OCI-LY1 (cell line): ENCODE data around the gene SYT14.
"Not testable (repeated sequence)": the region's sequence is repeated elsewhere in the genome, so short reads cannot be mapped to it uniquely, and the experiment has no call there.

Experiments
- H2AFZ ChIP-seq: fragments of 200-600 bp; sonication (generic), shearing (Covaris generic); 2 replicates; pipeline ENCODE4 v1.6.0; 2014; ENCODE audit warnings: antibody characterized with exemption, mild to moderate bottlenecking, low read length
- H3F3A ChIP-seq: fragments of 200-600 bp; sonication (generic), shearing (Covaris generic); 2 replicates; pipeline ENCODE4 v1.6.0; 2014; ENCODE audit warnings: mild to moderate bottlenecking, antibody characterized with exemption, low read length, moderate library complexity; ENCODE audit not compliant: insufficient read depth
- H3K27ac ChIP-seq: fragments of 200-600 bp; sonication (generic); 2 replicates; pipeline ENCODE4 v1.5.1; 2014; ENCODE audit warnings: low read length, mixed run types, mild to moderate bottlenecking, low read depth; ENCODE audit not compliant: poor library complexity, severe bottlenecking
- H3K27me3 ChIP-seq: fragments of 200-600 bp; sonication (generic); 2 replicates; pipeline ENCODE4 v1.6.0; 2014; ENCODE audit warnings: antibody characterized with exemption, mild to moderate bottlenecking, low read length, moderate library complexity; ENCODE audit not compliant: insufficient read depth
- H3K36me3 ChIP-seq: fragments of 200-600 bp; sonication (generic); 2 replicates; pipeline ENCODE4 v1.6.1; 2014; ENCODE audit warnings: mild to moderate bottlenecking, antibody characterized with exemption, low read length, moderate library complexity, mixed read lengths; ENCODE audit not compliant: insufficient read depth
- H3K4me1 ChIP-seq: fragments of 200-600 bp; sonication (generic); 2 replicates; pipeline ENCODE4 v1.5.1; 2014; ENCODE audit warnings: mild to moderate bottlenecking, low read length, moderate library complexity; ENCODE audit not compliant: insufficient read depth, severe bottlenecking
- H3K4me2 ChIP-seq: fragments of 200-600 bp; sonication (generic), shearing (Covaris generic); 2 replicates; pipeline ENCODE4 v1.6.1; 2014; ENCODE audit warnings: low read length
- H3K4me3 ChIP-seq: fragments of 200-600 bp; sonication (generic); 2 replicates; pipeline ENCODE4 v1.5.1; 2014; ENCODE audit warnings: low read length, low read depth, mild to moderate bottlenecking, mixed read lengths; ENCODE audit not compliant: poor library complexity, severe bottlenecking
- H3K79me2 ChIP-seq: fragments of 200-600 bp; shearing (Covaris generic); 2 replicates; pipeline ENCODE4 v1.6.1; 2016; ENCODE audit warnings: mixed run types, low read length, mixed read lengths; ENCODE audit not compliant: insufficient read depth
- H3K9ac ChIP-seq: fragments of 200-600 bp; sonication (generic), shearing (Covaris generic); 2 replicates; pipeline ENCODE4 v1.6.1; 2014; ENCODE audit warnings: mild to moderate bottlenecking, low read length, mixed read lengths
- H3K9me2 ChIP-seq: fragments of 200-600 bp; sonication (generic), shearing (Covaris generic); 2 replicates; pipeline ENCODE4 v1.6.1; 2014; ENCODE audit warnings: low read depth, mild to moderate bottlenecking, low read length, mixed read lengths
- H3K9me3 ChIP-seq: fragments of 200-600 bp; shearing (Covaris generic); 2 replicates; pipeline ENCODE4 v1.6.1; 2014; ENCODE audit warnings: low read length, mixed read lengths
- H4K20me1 ChIP-seq: fragments of 200-600 bp; sonication (generic), shearing (Covaris generic); 2 replicates; pipeline ENCODE4 v1.6.0; 2016; ENCODE audit warnings: mild to moderate bottlenecking, low read length; ENCODE audit not compliant: insufficient read depth
- CTCF ChIP-seq: fragments of 200-600 bp; sonication (generic), shearing (Covaris generic); IDR thresholded peaks from 2 replicates; pipeline ENCODE4 v1.5.1; 2017; ENCODE audit warnings: mild to moderate bottlenecking, antibody characterized with exemption, low read length, moderate library complexity, mixed read lengths
- EZH2 ChIP-seq: fragments of 200-600 bp; sonication (generic), shearing (Covaris generic); IDR thresholded peaks from 2 replicates; pipeline ENCODE4 v1.8.0; 2017; ENCODE audit warnings: borderline replicate concordance, mixed run types, mild to moderate bottlenecking, antibody characterized with exemption, low read length, moderate library complexity, mixed read lengths

The SYT14 gene

GRCh38 chr1:210027994-210028393 lies 90.0 kb downstream of the SYT14 start:
- no peak for TF ChIP-seq EZH2
- Histone ChIP-seq H3K4me3 (no peak overlapping the region), H3F3A (no peaks in the 10 kb centered on the region), H3K4me2 (no peak overlapping the region), H3K27me3 (no peaks in the 10 kb centered on the region), H3K27ac (no peak overlapping the region), H2AFZ (no peak overlapping the region), H3K36me3 (no peaks in the 10 kb centered on the region), H3K9ac (no peak overlapping the region), H3K9me2 (no peaks in the 10 kb centered on the region), H3K9me3 (no peaks in the 10 kb centered on the region), H3K4me1 (no peaks in the 10 kb centered on the region), H4K20me1 (no peaks in the 10 kb centered on the region), H3K79me2 (no peaks in the 10 kb centered on the region)

- Histone ChIP-seq H3K27me3 (no peaks in the 10 kb centered on the region), H3K36me3 (no peaks in the 10 kb centered on the region), H2AFZ (no peak overlapping the region), H3K27ac (no peak overlapping the region), H4K20me1 (no peaks in the 10 kb centered on the region), H3K4me2 (no peak overlapping the region), H3K9me2 (no peaks in the 10 kb centered on the region), H3K4me3 (no peak overlapping the region), H3F3A (no peaks in the 10 kb centered on the region), H3K4me1 (no peaks in the 10 kb centered on the region), H3K9ac (no peak overlapping the region), H3K9me3 (no peaks in the 10 kb centered on the region), H3K79me2 (no peaks in the 10 kb centered on the region)
- TF ChIP-seq EZH2 (no peak), CTCF (no peak)
These were observed 93.5 kb downstream of the SYT14 start for GRCh38 chr1:210031473-210031872.

GRCh38 chr1:210043058-210043457 lies 105.0 kb downstream of the SYT14 start:
- Histone ChIP-seq H3K9me3 (no peaks in the 10 kb centered on the region), H3K79me2 (no peaks in the 10 kb centered on the region), H3K9ac (no peak overlapping the region), H4K20me1 (no peaks in the 10 kb centered on the region), H3F3A (no peaks in the 10 kb centered on the region), H3K27ac (no peak overlapping the region), H3K4me3 (no peak overlapping the region), H3K4me1 (no peaks in the 10 kb centered on the region), H3K27me3 (no peaks in the 10 kb centered on the region), H3K4me2 (no peak overlapping the region), H3K36me3 (no peaks in the 10 kb centered on the region), H3K9me2 (no peaks in the 10 kb centered on the region), H2AFZ (no peak overlapping the region)
- TF ChIP-seq CTCF, result no peak
- no peak for TF ChIP-seq EZH2

- TF ChIP-seq EZH2 (no peak), CTCF (no peak)
- Histone ChIP-seq H3K9ac (no peak overlapping the region), H4K20me1 (no peaks in the 10 kb centered on the region), H3K36me3 (no peaks in the 10 kb centered on the region; the same call in 1 of the 2 replicates), H3K4me2 (no peak overlapping the region), H3K79me2 (no peaks in the 10 kb centered on the region), H3K9me2 (no peaks in the 10 kb centered on the region), H3K4me1 (no peaks in the 10 kb centered on the region), H3K9me3 (peaks cover 3% of the 10 kb centered on the region; the same call in 1 of the 2 replicates), H2AFZ (no peak overlapping the region), H3F3A (no peaks in the 10 kb centered on the region), H3K27ac (no peak overlapping the region), H3K4me3 (no peak overlapping the region), H3K27me3 (no peaks in the 10 kb centered on the region)
These were observed 111.6 kb downstream of the SYT14 start for GRCh38 chr1:210049616-210050015.

GRCh38 chr1:210050491-210050890 lies 112.5 kb downstream of the SYT14 start:
- H3K9me2 ChIP-seq, H4K20me1 ChIP-seq, H3K9ac ChIP-seq, H3K4me3 ChIP-seq, H3K4me1 ChIP-seq, H3K27me3 ChIP-seq, H3F3A ChIP-seq, H3K79me2 ChIP-seq, H2AFZ ChIP-seq, H3K36me3 ChIP-seq, H3K9me3 ChIP-seq, H3K4me2 ChIP-seq, H3K27ac ChIP-seq: not testable (repeated sequence)
